Measurements from ENCODE around the gene ATF6. TPM values are rescaled to one million over a fixed set of nuclear protein-coding genes. Genes with fewer than 3 reads are reported as not detected.
"Not testable (repeated sequence)": the region's sequence is repeated elsewhere in the genome, so short reads cannot be mapped to it uniquely, and the experiment has no call there.

The ATF6 gene
- total and polyA plus RNA-seq, 2 donors from 2014 or later = 11.5 to 35.6 TPM

GRCh38 chr1:161805399-161806197 lies 39.5 kb downstream of the ATF6 start:
- intact Hi-C loops (cut with DNase I) = no loop called here
- H3K9ac ChIP-seq (ENCODE audit: low read length in 3 of 3) = no peak overlapping the region
- no peak for DNase-seq
- TF ChIP-seq CTCF (IDR thresholded peaks at IDR 0.05; ENCODE audit: borderline replicate concordance, extremely low read depth, insufficient read depth) = no peak
- H3K4me3 ChIP-seq (ENCODE audit: low read length in 3 of 3) = no peak overlapping the region
- FAIRE-seq = no peak
- H3K9me3 ChIP-seq (ENCODE audit: control insufficient read depth in 2 of 3, insufficient read depth in 1 of 3, low read length in 3 of 3) = no peaks in the 10 kb centered on the region
- H3K27ac ChIP-seq (ENCODE audit: low read depth in 2 of 2, low read length in 2 of 2) = no peak overlapping the region
- peaks cover 2 to 7% (median 3%) of the 10 kb centered on the region in 3 donors for H3K36me3 ChIP-seq (ENCODE audit: control insufficient read depth in 2 of 3, insufficient read depth in 3 of 3, low read length in 3 of 3)
- no peaks in the 10 kb centered on the region for H3K4me1 ChIP-seq (ENCODE audit: control insufficient read depth in 2 of 3, insufficient read depth in 2 of 3, low read depth in 1 of 3, low read length in 3 of 3)
- no peaks in the 10 kb centered on the region for H3K27me3 ChIP-seq (ENCODE audit: control insufficient read depth, insufficient read depth, low read length)

- intact Hi-C loops (cut with DNase I); DNase-seq; H3K9me3 ChIP-seq (ENCODE audit: control insufficient read depth in 2 of 3, insufficient read depth in 1 of 3, low read length in 3 of 3); H3K4me3 ChIP-seq (ENCODE audit: low read length in 3 of 3); H3K9ac ChIP-seq (ENCODE audit: low read length in 3 of 3); H3K36me3 ChIP-seq (ENCODE audit: control insufficient read depth in 2 of 3, insufficient read depth in 3 of 3, low read length in 3 of 3); H3K27ac ChIP-seq (ENCODE audit: low read depth in 2 of 2, low read length in 2 of 2); FAIRE-seq; H3K4me1 ChIP-seq (ENCODE audit: control insufficient read depth in 2 of 3, insufficient read depth in 2 of 3, low read depth in 1 of 3, low read length in 3 of 3); H3K27me3 ChIP-seq (ENCODE audit: control insufficient read depth, insufficient read depth, low read length): not testable (repeated sequence)
Observed at GRCh38 chr1:161809202-161809601, 43.1 kb downstream of the ATF6 start.

GRCh38 chr1:161809656-161810055 lies 43.5 kb downstream of the ATF6 start:
- H3K36me3 ChIP-seq (ENCODE audit: control insufficient read depth in 2 of 3, insufficient read depth in 3 of 3, low read length in 3 of 3); intact Hi-C loops (cut with DNase I); H3K27ac ChIP-seq (ENCODE audit: low read depth in 2 of 2, low read length in 2 of 2); H3K9me3 ChIP-seq (ENCODE audit: control insufficient read depth in 2 of 3, insufficient read depth in 1 of 3, low read length in 3 of 3); H3K4me1 ChIP-seq (ENCODE audit: control insufficient read depth in 2 of 3, insufficient read depth in 2 of 3, low read depth in 1 of 3, low read length in 3 of 3); H3K9ac ChIP-seq (ENCODE audit: low read length in 3 of 3); H3K4me3 ChIP-seq (ENCODE audit: low read length in 3 of 3); DNase-seq; FAIRE-seq; H3K27me3 ChIP-seq (ENCODE audit: control insufficient read depth, insufficient read depth, low read length): not testable (repeated sequence)

GRCh38 chr1:161810780-161811179 lies 44.7 kb downstream of the ATF6 start:
- DNase-seq = no peak
- Histone ChIP-seq H3K4me3 (ENCODE audit: low read length in 3 of 3) (no peak overlapping the region), H3K4me1 (ENCODE audit: control insufficient read depth in 2 of 3, insufficient read depth in 2 of 3, low read depth in 1 of 3, low read length in 3 of 3) (no peaks in the 10 kb centered on the region), H3K36me3 (ENCODE audit: control insufficient read depth in 2 of 3, insufficient read depth in 3 of 3, low read length in 3 of 3) (peaks cover 0 to 10% (median 3%) of the 10 kb centered on the region in 3 donors), H3K9me3 (ENCODE audit: control insufficient read depth in 2 of 3, insufficient read depth in 1 of 3, low read length in 3 of 3) (no peaks in the 10 kb centered on the region), H3K9ac (ENCODE audit: low read length in 3 of 3) (no peak overlapping the region), H3K27ac (ENCODE audit: low read depth in 2 of 2, low read length in 2 of 2) (no peak overlapping the region), H3K27me3 (ENCODE audit: control insufficient read depth, insufficient read depth, low read length) (no peaks in the 10 kb centered on the region)
- TF ChIP-seq CTCF (IDR thresholded peaks at IDR 0.05; ENCODE audit: borderline replicate concordance, extremely low read depth, insufficient read depth) = no peak
- FAIRE-seq = no peak
- intact Hi-C loops (cut with DNase I) = no loop called here
